HepG2 (cell line): ENCODE measurements around the gene STX2. TPM values are rescaled to one million over a fixed set of nuclear protein-coding genes. Genes with fewer than 3 reads are reported as not detected.
A peak's percentile ranks its signal among the peaks of the same experiment; 100 is the strongest.

Experiments
- AGO1 ChIP-seq: fragments of 200-400 bp; formaldehyde crosslinking; IDR thresholded peaks from 2 replicates; pipeline ENCODE4 v1.6.1; 2017; ENCODE audit warnings: mild to moderate bottlenecking, low read depth, low read length, moderate library complexity; ENCODE audit not compliant: poor library complexity, severe bottlenecking
- ATM ChIP-seq: fragments of 450-650 bp; IDR thresholded peaks from 2 replicates; pipeline ENCODE4 v1.7.1; 2017; ENCODE audit warnings: mild to moderate bottlenecking, borderline replicate concordance
- CC2D1A ChIP-seq: sonication (generic); formaldehyde crosslinking; IDR thresholded peaks from 2 replicates; pipeline ENCODE4 v1.8.1; 2023; ENCODE audit warnings: mild to moderate bottlenecking, missing genetic modification reagents
- CHCHD3 ChIP-seq: sonication (generic); formaldehyde crosslinking; IDR thresholded peaks from 2 replicates; pipeline ENCODE4 v1.8.0; 2022; ENCODE audit warnings: mild to moderate bottlenecking, missing genetic modification reagents, moderate library complexity
- DNMT1 ChIP-seq: sonication (generic); formaldehyde crosslinking; IDR thresholded peaks from 2 replicates; pipeline ENCODE4 v1.5.1; 2020; ENCODE audit warnings: mild to moderate bottlenecking, missing genetic modification reagents
- ISL2 ChIP-seq: sonication (generic); formaldehyde crosslinking; IDR thresholded peaks from 2 replicates; pipeline ENCODE4 v1.5.0; 2020; ENCODE audit warnings: missing genetic modification reagents
- NCOA2 ChIP-seq: sonication (generic); formaldehyde crosslinking; IDR thresholded peaks from 2 replicates; pipeline ENCODE4 v1.8.0; 2022; ENCODE audit warnings: inconsistent platforms
- NCOA5 ChIP-seq: sonication (generic); formaldehyde crosslinking; IDR thresholded peaks from 2 replicates; pipeline ENCODE4 v1.4.0; 2020; ENCODE audit warnings: missing genetic modification reagents
- RBFOX2 ChIP-seq: fragments of 200-400 bp; formaldehyde crosslinking; IDR thresholded peaks from 2 replicates; pipeline ENCODE4 v1.6.1; 2017; ENCODE audit warnings: low read depth, mild to moderate bottlenecking, low read length
- REL ChIP-seq: sonication (generic); formaldehyde crosslinking; conservative IDR thresholded peaks from 2 replicates; pipeline ENCODE4 v1.8.0; 2022; ENCODE audit warnings: mild to moderate bottlenecking, missing genetic modification reagents, moderate library complexity
- SMYD3 ChIP-seq: sonication (generic); formaldehyde crosslinking; IDR thresholded peaks from 2 replicates; pipeline ENCODE4 v1.8.1; 2023; ENCODE audit warnings: mild to moderate bottlenecking, missing genetic modification reagents
- TARDBP ChIP-seq: sonication (generic); formaldehyde crosslinking; IDR thresholded peaks from 2 replicates; pipeline ENCODE4 v1.8.0; 2022; ENCODE audit warnings: mild to moderate bottlenecking, missing genetic modification reagents
- ZNF234 ChIP-seq: sonication (generic); formaldehyde crosslinking; conservative IDR thresholded peaks from 2 replicates; pipeline ENCODE4 v1.5.1; 2020; ENCODE audit warnings: mild to moderate bottlenecking, missing genetic modification reagents
- ZNF546 ChIP-seq: sonication (generic); formaldehyde crosslinking; conservative IDR thresholded peaks from 2 replicates; pipeline ENCODE4 v1.8.1; 2023; ENCODE audit warnings: mild to moderate bottlenecking, missing genetic modification reagents
- ZNF639 ChIP-seq: conservative IDR thresholded peaks from 2 replicates; pipeline ENCODE4 v1.6.1; 2018; ENCODE audit warnings: missing genetic modification reagents
- polyA plus RNA-seq, 8 experiments: library from polyadenylated mRNA; depleted of rRNA in 3 of 8; stranded (reverse) in 7 of 8; unstranded in 1 of 8; fragments of >200 nt; fragmentation: Illumina TruSeq in 4 of 8; extraction: Trizol in 4 of 8; gene quantifications; 2 replicates each; pipeline versions ENCODE4 v1.2.1 to v1.2.3, GENCODE V29; 2011 to 2016; ENCODE audit warnings: low read depth in 4 of 8, missing spikeins in 1 of 8, mixed read lengths in 1 of 8; ENCODE audit not compliant: insufficient read depth in 1 of 8
- total RNA-seq, 5 experiments: library from RNA; depleted of rRNA; stranded (reverse); fragments of >200 nt; fragmentation: Illumina TruSeq; extraction: Trizol; gene quantifications; 2 replicates each; pipeline ENCODE4 v1.2.3, GENCODE V29; 2016; ENCODE audit warnings: low read depth in 1 of 5
- TF ChIP-seq, protein P1 (sequence below): sonication (generic); formaldehyde crosslinking; IDR thresholded peaks from 2 replicates; pipeline ENCODE4 v1.4.0; 2020; ENCODE audit warnings: missing genetic modification reagents, mild to moderate bottlenecking, borderline replicate concordance
- TF ChIP-seq, protein P2 (sequence below): sonication (generic); formaldehyde crosslinking; IDR thresholded peaks from 2 replicates; pipeline ENCODE4 v1.5.0; 2020; ENCODE audit warnings: mild to moderate bottlenecking, missing genetic modification reagents
- TF ChIP-seq, protein P3 (sequence below): sonication (generic); formaldehyde crosslinking; conservative IDR thresholded peaks from 2 replicates; pipeline ENCODE4 v1.4.0; 2020; ENCODE audit warnings: missing genetic modification reagents

The STX2 gene
- total and polyA plus RNA-seq, 2 of the 13 experiments (the other 11 are each of a cell fraction or from before 2014, with no cell fraction given): 13.4 to 25.1 TPM

GRCh38 chr12:130871286-130872178, 32.5 kb upstream of the STX2 start, which contains the start of gene RAN (continued):
- TF ChIP-seq TARDBP (CRISPR knock-in tag): no peak
- no peak for TF ChIP-seq ZNF546
- TF ChIP-seq, protein P1, sequence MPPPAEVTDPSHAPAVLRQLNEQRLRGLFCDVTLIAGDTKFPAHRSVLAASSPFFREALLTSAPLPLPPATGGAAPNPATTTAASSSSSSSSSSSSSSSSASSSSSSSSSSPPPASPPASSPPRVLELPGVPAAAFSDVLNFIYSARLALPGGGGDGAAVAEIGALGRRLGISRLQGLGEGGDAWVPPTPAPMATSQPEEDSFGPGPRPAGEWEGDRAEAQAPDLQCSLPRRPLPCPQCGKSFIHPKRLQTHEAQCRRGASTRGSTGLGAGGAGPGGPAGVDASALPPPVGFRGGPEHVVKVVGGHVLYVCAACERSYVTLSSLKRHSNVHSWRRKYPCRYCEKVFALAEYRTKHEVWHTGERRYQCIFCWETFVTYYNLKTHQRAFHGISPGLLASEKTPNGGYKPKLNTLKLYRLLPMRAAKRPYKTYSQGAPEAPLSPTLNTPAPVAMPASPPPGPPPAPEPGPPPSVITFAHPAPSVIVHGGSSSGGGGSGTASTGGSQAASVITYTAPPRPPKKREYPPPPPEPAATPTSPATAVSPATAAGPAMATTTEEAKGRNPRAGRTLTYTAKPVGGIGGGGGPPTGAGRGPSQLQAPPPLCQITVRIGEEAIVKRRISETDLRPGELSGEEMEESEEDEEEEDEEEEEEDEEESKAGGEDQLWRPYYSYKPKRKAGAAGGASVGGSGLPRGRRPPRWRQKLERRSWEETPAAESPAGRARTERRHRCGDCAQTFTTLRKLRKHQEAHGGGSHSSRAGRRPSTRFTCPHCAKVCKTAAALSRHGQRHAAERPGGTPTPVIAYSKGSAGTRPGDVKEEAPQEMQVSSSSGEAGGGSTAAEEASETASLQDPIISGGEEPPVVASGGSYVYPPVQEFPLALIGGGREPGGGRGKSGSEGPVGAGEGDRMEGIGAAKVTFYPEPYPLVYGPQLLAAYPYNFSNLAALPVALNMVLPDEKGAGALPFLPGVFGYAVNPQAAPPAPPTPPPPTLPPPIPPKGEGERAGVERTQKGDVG (CRISPR knock-in tag): no peak
- no peak for TF ChIP-seq ZNF234 (CRISPR knock-in tag)
- TF ChIP-seq, protein P2, sequence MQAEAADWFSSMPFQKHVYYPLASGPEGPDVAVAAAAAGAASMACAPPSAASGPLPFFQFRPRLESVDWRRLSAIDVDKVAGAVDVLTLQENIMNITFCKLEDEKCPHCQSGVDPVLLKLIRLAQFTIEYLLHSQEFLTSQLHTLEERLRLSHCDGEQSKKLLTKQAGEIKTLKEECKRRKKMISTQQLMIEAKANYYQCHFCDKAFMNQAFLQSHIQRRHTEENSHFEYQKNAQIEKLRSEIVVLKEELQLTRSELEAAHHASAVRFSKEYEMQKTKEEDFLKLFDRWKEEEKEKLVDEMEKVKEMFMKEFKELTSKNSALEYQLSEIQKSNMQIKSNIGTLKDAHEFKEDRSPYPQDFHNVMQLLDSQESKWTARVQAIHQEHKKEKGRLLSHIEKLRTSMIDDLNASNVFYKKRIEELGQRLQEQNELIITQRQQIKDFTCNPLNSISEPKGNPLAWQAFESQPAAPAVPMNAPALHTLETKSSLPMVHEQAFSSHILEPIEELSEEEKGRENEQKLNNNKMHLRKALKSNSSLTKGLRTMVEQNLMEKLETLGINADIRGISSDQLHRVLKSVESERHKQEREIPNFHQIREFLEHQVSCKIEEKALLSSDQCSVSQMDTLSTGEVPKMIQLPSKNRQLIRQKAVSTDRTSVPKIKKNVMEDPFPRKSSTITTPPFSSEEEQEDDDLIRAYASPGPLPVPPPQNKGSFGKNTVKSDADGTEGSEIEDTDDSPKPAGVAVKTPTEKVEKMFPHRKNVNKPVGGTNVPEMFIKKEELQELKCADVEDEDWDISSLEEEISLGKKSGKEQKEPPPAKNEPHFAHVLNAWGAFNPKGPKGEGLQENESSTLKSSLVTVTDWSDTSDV (CRISPR knock-in tag): no peak; the same call in 1 of the 2 replicates
- TF ChIP-seq RBFOX2: peak; percentile 91
- no peak for TF ChIP-seq DNMT1
- TF ChIP-seq NCOA2: no peak
- TF ChIP-seq NCOA5: no peak
- TF ChIP-seq, protein P3, sequence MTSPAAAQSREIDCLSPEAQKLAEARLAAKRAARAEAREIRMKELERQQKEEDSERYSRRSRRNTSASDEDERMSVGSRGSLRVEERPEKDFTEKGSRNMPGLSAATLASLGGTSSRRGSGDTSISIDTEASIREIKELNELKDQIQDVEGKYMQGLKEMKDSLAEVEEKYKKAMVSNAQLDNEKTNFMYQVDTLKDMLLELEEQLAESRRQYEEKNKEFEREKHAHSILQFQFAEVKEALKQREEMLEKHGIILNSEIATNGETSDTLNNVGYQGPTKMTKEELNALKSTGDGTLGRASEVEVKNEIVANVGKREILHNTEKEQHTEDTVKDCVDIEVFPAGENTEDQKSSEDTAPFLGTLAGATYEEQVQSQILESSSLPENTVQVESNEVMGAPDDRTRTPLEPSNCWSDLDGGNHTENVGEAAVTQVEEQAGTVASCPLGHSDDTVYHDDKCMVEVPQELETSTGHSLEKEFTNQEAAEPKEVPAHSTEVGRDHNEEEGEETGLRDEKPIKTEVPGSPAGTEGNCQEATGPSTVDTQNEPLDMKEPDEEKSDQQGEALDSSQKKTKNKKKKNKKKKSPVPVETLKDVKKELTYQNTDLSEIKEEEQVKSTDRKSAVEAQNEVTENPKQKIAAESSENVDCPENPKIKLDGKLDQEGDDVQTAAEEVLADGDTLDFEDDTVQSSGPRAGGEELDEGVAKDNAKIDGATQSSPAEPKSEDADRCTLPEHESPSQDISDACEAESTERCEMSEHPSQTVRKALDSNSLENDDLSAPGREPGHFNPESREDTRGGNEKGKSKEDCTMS (CRISPR knock-in tag): no peak
- TF ChIP-seq ISL2 (CRISPR knock-in tag): no peak; the same call in 1 of the 2 replicates
- TF ChIP-seq ATM: no peak
- no peak for TF ChIP-seq SMYD3
- TF ChIP-seq CC2D1A: no peak
- TF ChIP-seq CHCHD3 (CRISPR knock-in tag): no peak
- peak; percentile 32; the same call in 1 of the 2 replicates for TF ChIP-seq ZNF639 (CRISPR knock-in tag)
- peak; percentile 82; the same call in 1 of the 2 replicates for TF ChIP-seq REL (CRISPR knock-in tag)
- TF ChIP-seq AGO1: no peak
